Osteoblast (primary cell): ENCODE results near the gene TXNDC12. TPM values are rescaled to one million over a fixed set of nuclear protein-coding genes. Genes with fewer than 3 reads are reported as not detected.

Experiments used
- DNase-seq: peaks from one replicate; pipeline ENCODE4 v3.0.0; 2011; ENCODE audit warnings: low spot score, mixed read lengths; ENCODE audit not compliant: insufficient read length; ENCODE audit errors: missing footprints
- H2AFZ ChIP-seq: 2 replicates; pipeline ENCODE4 v1.6.0; 2011; ENCODE audit warnings: mild to moderate bottlenecking, low read length
- H3K27ac ChIP-seq: 2 replicates; pipeline ENCODE4 v1.5.1; 2011; ENCODE audit warnings: mild to moderate bottlenecking, low read depth, low read length, moderate library complexity
- H3K27me3 ChIP-seq: 2 replicates; pipeline ENCODE4 v1.6.0; 2012; ENCODE audit warnings: mild to moderate bottlenecking, control low read depth, inconsistent platforms, low read length, moderate library complexity; ENCODE audit not compliant: insufficient read depth
- H3K36me3 ChIP-seq: 2 replicates; pipeline ENCODE4 v1.5.1; 2011; ENCODE audit warnings: mild to moderate bottlenecking, low read length, control low read depth, moderate library complexity; ENCODE audit not compliant: insufficient read depth
- H3K4me1 ChIP-seq: 2 replicates; pipeline ENCODE4 v1.5.1; 2011; ENCODE audit warnings: mild to moderate bottlenecking, low read length, control low read depth, moderate library complexity; ENCODE audit not compliant: insufficient read depth
- H3K4me2 ChIP-seq: 2 replicates; pipeline ENCODE4 v1.6.0; 2011; ENCODE audit warnings: mild to moderate bottlenecking, low read length; ENCODE audit not compliant: insufficient read depth
- H3K4me3 ChIP-seq: fragments of 200-600 bp; sonication (generic); 3 replicates; pipeline ENCODE4 v1.5.1; 2012; ENCODE audit warnings: mild to moderate bottlenecking, low read length, inconsistent platforms; ENCODE audit not compliant: insufficient read depth
- H3K79me2 ChIP-seq: 2 replicates; pipeline ENCODE4 v1.6.0; 2012; ENCODE audit warnings: mild to moderate bottlenecking, low read length, control low read depth, inconsistent platforms; ENCODE audit not compliant: insufficient read depth
- H3K9me3 ChIP-seq: 2 replicates; pipeline ENCODE4 v1.5.1; 2011; ENCODE audit warnings: low read depth, low read length, control low read depth
- H4K20me1 ChIP-seq: 2 replicates; pipeline ENCODE4 v1.6.0; 2012; ENCODE audit warnings: mild to moderate bottlenecking, low read length, control low read depth; ENCODE audit not compliant: insufficient read depth
- total RNA-seq: library from RNA; depleted of rRNA; stranded (reverse); fragments of >200 nt; gene quantifications from 2 replicates; pipeline ENCODE4 v1.2.3, GENCODE V29; 2012
- TF ChIP-seq, protein P1 (sequence below): IDR thresholded peaks from 2 replicates; pipeline ENCODE4 v1.5.1; 2011; ENCODE audit warnings: mild to moderate bottlenecking, low read depth, low read length, moderate library complexity; ENCODE audit errors: extremely low read depth

Gene TXNDC12
- total RNA-seq, 1 donor: 48.5 TPM

DNA sequence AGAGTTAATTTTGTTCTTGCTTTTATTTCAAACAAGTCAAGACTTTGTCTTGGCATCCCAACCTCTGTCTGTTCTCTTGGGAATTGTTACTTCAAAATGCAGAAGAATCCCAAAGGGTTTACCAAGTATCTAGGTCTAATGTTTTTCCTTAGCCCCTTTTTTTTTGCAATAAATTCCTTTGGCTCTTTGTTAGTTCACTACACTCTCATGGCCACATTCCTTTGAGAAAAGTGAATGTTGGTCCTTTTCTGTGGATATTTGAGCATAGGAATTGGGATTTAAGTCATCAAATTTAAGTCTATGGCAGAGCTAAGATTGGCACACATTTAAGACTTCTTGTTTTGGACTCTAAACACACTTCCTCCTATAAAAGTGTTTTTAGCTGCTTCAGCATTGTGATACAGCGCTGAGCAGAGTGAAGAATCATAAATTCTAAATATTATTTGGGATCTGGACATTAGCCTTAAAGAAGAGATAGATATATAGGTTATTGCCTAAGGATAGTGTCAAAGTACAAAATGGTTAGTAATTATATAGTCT is 3.0 kb upstream of the TXNDC12 start:
- Histone ChIP-seq H3K79me2 (peaks cover 81% of the 10 kb centered on the region), H3K27me3 (no peaks in the 10 kb centered on the region), H3K27ac (peak overlapping the region; percentile 93), H2AFZ (no peak overlapping the region), H3K4me2 (peak overlapping the region; percentile 99), H3K4me3 (peak overlapping the region; percentile 84), H3K36me3 (peaks cover 18% of the 10 kb centered on the region), H3K9me3 (no peaks in the 10 kb centered on the region), H4K20me1 (peaks cover 28% of the 10 kb centered on the region), H3K4me1 (peaks cover 50% of the 10 kb centered on the region)
- TF ChIP-seq, protein P1, sequence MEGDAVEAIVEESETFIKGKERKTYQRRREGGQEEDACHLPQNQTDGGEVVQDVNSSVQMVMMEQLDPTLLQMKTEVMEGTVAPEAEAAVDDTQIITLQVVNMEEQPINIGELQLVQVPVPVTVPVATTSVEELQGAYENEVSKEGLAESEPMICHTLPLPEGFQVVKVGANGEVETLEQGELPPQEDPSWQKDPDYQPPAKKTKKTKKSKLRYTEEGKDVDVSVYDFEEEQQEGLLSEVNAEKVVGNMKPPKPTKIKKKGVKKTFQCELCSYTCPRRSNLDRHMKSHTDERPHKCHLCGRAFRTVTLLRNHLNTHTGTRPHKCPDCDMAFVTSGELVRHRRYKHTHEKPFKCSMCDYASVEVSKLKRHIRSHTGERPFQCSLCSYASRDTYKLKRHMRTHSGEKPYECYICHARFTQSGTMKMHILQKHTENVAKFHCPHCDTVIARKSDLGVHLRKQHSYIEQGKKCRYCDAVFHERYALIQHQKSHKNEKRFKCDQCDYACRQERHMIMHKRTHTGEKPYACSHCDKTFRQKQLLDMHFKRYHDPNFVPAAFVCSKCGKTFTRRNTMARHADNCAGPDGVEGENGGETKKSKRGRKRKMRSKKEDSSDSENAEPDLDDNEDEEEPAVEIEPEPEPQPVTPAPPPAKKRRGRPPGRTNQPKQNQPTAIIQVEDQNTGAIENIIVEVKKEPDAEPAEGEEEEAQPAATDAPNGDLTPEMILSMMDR: no peak
- peak; percentile 81 for DNase-seq

DNA sequence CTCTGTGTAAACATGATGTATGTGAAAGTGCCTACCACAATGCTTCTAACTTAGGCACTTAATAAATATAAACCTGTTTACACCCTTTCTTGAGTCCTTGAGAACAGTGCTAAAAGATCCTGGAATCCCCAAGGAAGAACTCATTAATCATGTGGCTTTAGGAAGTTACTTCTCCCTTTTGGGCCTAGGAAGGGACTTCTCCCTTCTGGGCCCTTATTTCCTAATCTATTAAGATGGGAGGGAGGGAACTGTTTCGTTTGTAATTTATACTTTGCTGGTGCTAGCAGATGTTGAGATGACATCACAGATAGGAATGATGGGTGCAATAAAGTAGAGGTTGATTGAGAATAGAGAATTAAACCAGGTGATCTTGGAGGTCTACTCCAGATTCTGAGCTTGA is 2.3 kb upstream of the TXNDC12 start:
- peaks cover 80% of the 10 kb centered on the region for H3K79me2 ChIP-seq
- TF ChIP-seq, protein P1: no peak
- peak overlapping the region; percentile 93 for H3K27ac ChIP-seq
- H3K9me3 ChIP-seq: no peaks in the 10 kb centered on the region
- H3K4me1 ChIP-seq: peaks cover 50% of the 10 kb centered on the region
- peaks cover 28% of the 10 kb centered on the region for H4K20me1 ChIP-seq
- peak overlapping the region; percentile 84 for H3K4me3 ChIP-seq
- H3K36me3 ChIP-seq: peaks cover 18% of the 10 kb centered on the region
- H3K4me2 ChIP-seq: peak overlapping the region; percentile 99
- no peaks in the 10 kb centered on the region for H3K27me3 ChIP-seq
- no peak for DNase-seq
- H2AFZ ChIP-seq: no peak overlapping the region

DNA sequence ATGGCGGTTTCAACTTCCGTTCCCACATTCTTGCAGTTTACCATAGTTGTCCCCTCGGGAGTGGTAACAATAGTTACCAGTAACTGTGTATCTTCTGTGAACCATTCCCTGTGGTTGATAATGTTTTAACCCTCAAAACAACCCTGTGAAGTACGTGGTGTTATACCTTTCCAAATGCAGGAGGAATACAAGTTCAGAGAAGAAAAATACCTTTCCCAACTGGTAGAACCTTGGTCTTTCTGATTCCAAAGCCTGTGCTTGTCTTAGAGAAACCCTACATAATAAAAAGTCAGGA is 1.9 kb upstream of the TXNDC12 start:
- Histone ChIP-seq H4K20me1 (peaks cover 28% of the 10 kb centered on the region), H3K27me3 (no peaks in the 10 kb centered on the region), H2AFZ (peak overlapping the region; percentile 71), H3K79me2 (peaks cover 83% of the 10 kb centered on the region), H3K9me3 (no peaks in the 10 kb centered on the region), H3K36me3 (peaks cover 20% of the 10 kb centered on the region), H3K4me1 (peaks cover 50% of the 10 kb centered on the region), H3K4me3 (peak overlapping the region; percentile 84), H3K27ac (peak overlapping the region; percentile 93), H3K4me2 (peak overlapping the region; percentile 99)
- TF ChIP-seq, protein P1: no peak
- peak; percentile 84 for DNase-seq

DNA sequence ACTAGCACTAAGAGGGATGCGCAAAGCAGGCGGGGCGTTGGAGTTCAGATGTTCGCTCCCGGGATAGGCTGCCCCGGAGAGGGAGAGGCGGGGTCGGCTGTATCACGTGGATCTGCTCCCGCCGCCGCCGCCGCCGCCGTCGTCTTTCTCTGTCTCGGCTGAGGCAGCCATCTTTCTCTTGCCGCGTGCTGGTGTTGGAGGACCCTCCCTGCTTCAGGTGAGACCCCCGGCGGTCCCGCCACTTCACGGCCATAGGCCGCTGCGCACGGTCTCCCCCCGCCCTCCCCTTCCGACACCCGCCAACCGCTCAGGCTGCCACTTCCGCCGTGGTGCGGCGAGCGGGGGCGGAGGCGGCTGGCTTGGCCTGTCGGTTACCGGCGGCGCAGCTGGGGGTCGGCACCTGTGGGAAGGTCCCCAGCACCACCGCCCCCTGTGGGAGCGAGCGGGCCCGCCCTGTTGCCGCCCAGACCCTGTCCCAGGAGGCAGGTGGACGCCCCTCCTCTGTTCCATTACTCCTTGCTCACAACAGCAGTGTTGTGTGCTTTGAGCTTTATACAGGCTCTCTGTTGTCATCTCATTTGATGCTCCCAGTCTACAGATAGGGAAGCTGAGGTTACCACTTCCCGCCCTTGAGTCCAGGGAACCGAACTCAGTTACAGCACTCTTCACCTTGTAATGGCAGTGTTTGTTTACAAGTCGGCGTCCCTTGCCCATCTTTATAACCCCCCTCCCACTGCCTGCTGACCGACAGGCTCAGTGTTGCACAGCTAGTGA is 1.4 kb upstream of the TXNDC12 start, which contains the start of gene BTF3L4:
Gene BTF3L4, plus strand, starts transcription at position 133 of the 774 bp plus-strand sequence. CDS start 3,553 bp downstream, outside the sequence.
- H3K9me3 ChIP-seq: no peaks in the 10 kb centered on the region
- H3K4me2 ChIP-seq: peak within 1 kb of the TSS; percentile 99
- peaks cover 28% of the 10 kb centered on the region for H4K20me1 ChIP-seq
- no peaks in the 10 kb centered on the region for H3K27me3 ChIP-seq
- peak; percentile 92 for DNase-seq
- peaks cover 19% of the 10 kb centered on the region for H3K36me3 ChIP-seq
- H3K4me3 ChIP-seq: peak within 1 kb of the TSS; percentile 84
- H3K79me2 ChIP-seq: peaks cover 85% of the 10 kb centered on the region
- peak within 1 kb of the TSS; percentile 85 for H2AFZ ChIP-seq
- peak within 1 kb of the TSS; percentile 93 for H3K27ac ChIP-seq
- H3K4me1 ChIP-seq: peaks cover 50% of the 10 kb centered on the region
- TF ChIP-seq, protein P1: no peak
